Pancreas (tissue), 10 donors: ENCODE measurements around the gene KCTD5. TPM values are rescaled to one million over a fixed set of nuclear protein-coding genes. Genes with fewer than 3 reads are reported as not detected.
"Not testable (repeated sequence)": the region's sequence is repeated elsewhere in the genome, so short reads cannot be mapped to it uniquely, and the experiment has no call there.

ENCODE experiments used
- ATAC-seq, 4 donors: fragments of 200-7000 bp; cut with Tn5 transposase; one replicate each; pipeline versions ENCODE4 v1.8.0 to v1.9.1; 2020; ENCODE audit warnings: mild to moderate bottlenecking in 4 of 4, moderate library complexity in 4 of 4
- DNase-seq, 6 donors: peaks; one replicate each; pipeline ENCODE4 v3.0.0-alpha.2; 2020
- FAIRE-seq: peaks from 2 replicates; lab custom pipeline; 2012; peaks lifted over from hg19 to GRCh38; lab: Jason Lieb, UNC
- H3K27ac ChIP-seq, 4 donors: fragments of 200-600 bp; sonication (generic); 1 replicate in 3 of 4; 2 replicates in 1 of 4; pipeline versions ENCODE4 v1.5.0 to v1.8.0; 2020
- H3K27me3 ChIP-seq, 4 donors: fragments of 200-600 bp; one replicate each; pipeline ENCODE4 v1.8.0; 2021
- H3K36me3 ChIP-seq, 3 donors: fragments of 200-600 bp; sonication (generic) in 1 of 3; one replicate each; pipeline versions ENCODE4 v1.5.0 to v1.8.0; 2020 to 2021
- H3K4me1 ChIP-seq, 3 donors: fragments of 200-600 bp; one replicate each; pipeline ENCODE4 v1.8.0; 2021
- H3K4me3 ChIP-seq, 4 donors: fragments of 200-600 bp; sonication (generic) in 2 of 4; one replicate each; pipeline versions ENCODE4 v1.5.0 to v1.8.0; 2020 to 2021
- H3K9me3 ChIP-seq, 4 donors: fragments of 200-600 bp; one replicate each; pipeline ENCODE4 v1.8.0; 2021
- WGBS, 2 donors: extraction: QIAGEN DNeasy Blood & Tissue Kit; methylation state at CpG; one replicate each; pipeline ENCODE4 v1.1.7; 2013; 5-methylcytosine and 5-hydroxymethylcytosine counted together
- intact Hi-C, 3 donors: fragments of 100-400 bp; cut with DNase I; formaldehyde crosslinking; loops; one replicate each; pipeline versions ENCODE4 v1.11.1 to v1.14.2; 2022
- polyA plus RNA-seq, 2 donors: library from polyadenylated mRNA; stranded (reverse); fragments of 200-250 nt; gene quantifications; one replicate each; pipeline ENCODE4 v1.2.3, GENCODE V29; 2013
- total RNA-seq, 6 donors: library from RNA; stranded (reverse); fragmentation: NEBNext Ultra II Directional in 4 of 6; extraction: Animal tissue kit (Norgen Biotek cat#: 25700) in 4 of 6; gene quantifications; one replicate each; pipeline versions ENCODE4 v1.2.1 to v1.2.4, GENCODE V29; 2021 to 2023
- TF ChIP-seq, protein P1 (sequence below), 4 donors: fragments of 200-600 bp; sonication (generic) in 3 of 4; IDR thresholded peaks; one replicate each; pipeline versions ENCODE4 v1.5.0 to v1.8.0; 2021; ENCODE audit warnings: antibody characterized with exemption in 4 of 4
- donor health status: healthy with polysubstance abuse.
- donor health status: DM: no; HTN: no; CAD: no; lungs with moderate emphysema.
- donor health status: DM: no; HTN: no; CAD: no.
- donor health status: control.
- donor health status: control.
- donor health status: Bipolar disorder and iron deficiency.
- donor health status: DM: yes; HTN: yes; CAD: no.
- donor health status: DM: no; HTN: no; CAD: no.
- donor health status: DM: no; HTN: no; CAD: no.
- donor health status: DM: yes; HTN: yes; CAD: no.

The KCTD5 gene, protein sequence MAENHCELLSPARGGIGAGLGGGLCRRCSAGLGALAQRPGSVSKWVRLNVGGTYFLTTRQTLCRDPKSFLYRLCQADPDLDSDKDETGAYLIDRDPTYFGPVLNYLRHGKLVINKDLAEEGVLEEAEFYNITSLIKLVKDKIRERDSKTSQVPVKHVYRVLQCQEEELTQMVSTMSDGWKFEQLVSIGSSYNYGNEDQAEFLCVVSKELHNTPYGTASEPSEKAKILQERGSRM
- total RNA-seq (1 to 10 TPM; 4.5 to 8.9 (median 6.7) TPM), polyA plus RNA-seq (1 to 10 TPM; 6.3 to 7.7 TPM)

DNA sequence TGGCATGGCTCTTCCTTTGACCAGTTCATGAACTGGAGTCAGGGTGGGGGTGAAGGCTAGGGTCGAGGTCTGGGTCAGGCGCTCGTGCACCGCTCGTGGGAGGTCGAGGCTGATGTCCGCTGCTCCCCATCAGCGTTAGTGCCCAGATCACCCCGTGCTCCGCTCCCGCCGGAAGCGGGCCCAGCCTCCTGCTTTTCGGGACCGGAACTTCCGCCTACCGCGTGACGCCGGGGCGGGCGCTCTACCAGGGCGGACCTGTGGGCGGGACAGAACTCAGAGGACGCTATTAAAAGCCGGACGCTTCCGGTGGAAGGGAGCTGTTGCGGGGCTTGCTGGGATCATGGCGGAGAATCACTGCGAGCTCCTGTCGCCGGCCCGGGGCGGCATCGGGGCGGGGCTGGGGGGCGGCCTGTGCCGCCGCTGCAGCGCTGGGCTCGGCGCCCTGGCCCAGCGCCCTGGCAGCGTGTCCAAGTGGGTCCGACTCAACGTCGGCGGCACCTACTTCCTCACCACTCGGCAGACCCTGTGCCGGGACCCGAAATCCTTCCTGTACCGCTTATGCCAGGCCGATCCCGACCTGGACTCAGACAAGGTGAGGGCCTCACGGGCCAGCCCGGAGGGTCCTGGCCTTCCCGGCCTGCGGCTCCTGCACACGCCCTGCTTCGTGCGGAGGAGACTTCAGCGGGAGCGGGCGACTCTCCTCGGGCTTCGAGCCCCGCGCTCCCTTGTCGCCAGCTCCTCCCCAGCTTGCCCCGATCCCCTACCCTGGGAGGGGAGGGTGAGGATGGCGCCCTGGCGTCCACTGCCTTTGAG lies at the start of gene KCTD5:
TSS of gene KCTD5 (plus strand) at position 315 of the 813 bp plus-strand sequence. CDS start at position 341, 26 bp downstream.
- Histone ChIP-seq H3K27me3 (no peaks in the 10 kb centered on the region), H3K27ac (peak within 1 kb of the TSS; percentile 56 to 70 (median 60)), H3K9me3 (no peaks in the 10 kb centered on the region), H3K4me3 (peak within 1 kb of the TSS; percentile 90 to 100 (median 95)), H3K4me1 (peaks cover 0 to 9% (median 7%) of the 10 kb centered on the region in 3 donors), H3K36me3 (no peaks in the 10 kb centered on the region)
- 0 to 1% methylated on average over 61 to 73 of the region's 73 CpGs for WGBS, 2 donors
- peak; percentile 97 to 99 (median 98) for ATAC-seq
- intact Hi-C loops: no loop called here
- TF ChIP-seq, protein P1, sequence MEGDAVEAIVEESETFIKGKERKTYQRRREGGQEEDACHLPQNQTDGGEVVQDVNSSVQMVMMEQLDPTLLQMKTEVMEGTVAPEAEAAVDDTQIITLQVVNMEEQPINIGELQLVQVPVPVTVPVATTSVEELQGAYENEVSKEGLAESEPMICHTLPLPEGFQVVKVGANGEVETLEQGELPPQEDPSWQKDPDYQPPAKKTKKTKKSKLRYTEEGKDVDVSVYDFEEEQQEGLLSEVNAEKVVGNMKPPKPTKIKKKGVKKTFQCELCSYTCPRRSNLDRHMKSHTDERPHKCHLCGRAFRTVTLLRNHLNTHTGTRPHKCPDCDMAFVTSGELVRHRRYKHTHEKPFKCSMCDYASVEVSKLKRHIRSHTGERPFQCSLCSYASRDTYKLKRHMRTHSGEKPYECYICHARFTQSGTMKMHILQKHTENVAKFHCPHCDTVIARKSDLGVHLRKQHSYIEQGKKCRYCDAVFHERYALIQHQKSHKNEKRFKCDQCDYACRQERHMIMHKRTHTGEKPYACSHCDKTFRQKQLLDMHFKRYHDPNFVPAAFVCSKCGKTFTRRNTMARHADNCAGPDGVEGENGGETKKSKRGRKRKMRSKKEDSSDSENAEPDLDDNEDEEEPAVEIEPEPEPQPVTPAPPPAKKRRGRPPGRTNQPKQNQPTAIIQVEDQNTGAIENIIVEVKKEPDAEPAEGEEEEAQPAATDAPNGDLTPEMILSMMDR (IDR thresholded peaks at IDR 0.05): no peak
- FAIRE-seq: no peak
- peak; percentile 94 to 98 (median 96) for DNase-seq

DNA sequence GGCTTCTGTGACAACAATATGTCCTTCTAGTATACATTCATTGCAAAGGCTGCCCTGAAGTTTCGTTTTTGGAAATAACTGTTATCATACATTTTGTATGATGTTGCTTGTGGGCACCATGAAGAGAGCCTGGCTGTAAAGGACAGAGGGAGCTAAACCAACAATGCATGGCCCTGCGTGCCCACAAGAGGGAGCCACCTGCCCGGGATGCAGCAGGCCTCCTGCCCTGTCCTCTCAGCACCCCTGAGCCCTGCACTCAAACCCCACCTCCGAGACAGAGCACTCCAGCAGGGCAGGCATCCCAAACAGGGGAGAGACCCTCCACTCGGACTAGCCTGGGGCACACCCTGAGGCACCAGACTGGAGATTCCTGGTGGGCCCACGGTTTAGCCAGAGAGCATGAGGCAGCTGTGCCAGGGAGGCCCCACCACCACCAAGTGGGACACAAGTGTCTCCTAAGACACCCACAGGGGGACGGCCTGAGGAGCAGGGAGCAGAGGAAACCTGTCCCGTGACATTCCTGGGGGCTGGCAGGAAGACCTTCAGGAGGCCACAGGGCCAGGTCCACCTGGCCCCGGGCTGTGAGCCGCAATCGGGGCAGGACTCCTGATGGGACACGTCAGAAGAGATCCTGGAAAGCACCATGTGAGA lies 43.1 kb upstream of the KCTD5 start:
- intact Hi-C loops, H3K4me3 ChIP-seq, H3K27ac ChIP-seq, H3K36me3 ChIP-seq, H3K4me1 ChIP-seq, FAIRE-seq, H3K27me3 ChIP-seq, H3K9me3 ChIP-seq: not testable (repeated sequence)
- peak in 3 of 6 donors; percentile 55 to 66 (median 61) for DNase-seq
- WGBS, 2 donors: 0% methylated on average over 1 of the region's 12 CpGs
- TF ChIP-seq, protein P1 (IDR thresholded peaks at IDR 0.05): peak in 1 of 4 donors; percentile 16
- ATAC-seq: peak; percentile 66 to 93 (median 88)

DNA sequence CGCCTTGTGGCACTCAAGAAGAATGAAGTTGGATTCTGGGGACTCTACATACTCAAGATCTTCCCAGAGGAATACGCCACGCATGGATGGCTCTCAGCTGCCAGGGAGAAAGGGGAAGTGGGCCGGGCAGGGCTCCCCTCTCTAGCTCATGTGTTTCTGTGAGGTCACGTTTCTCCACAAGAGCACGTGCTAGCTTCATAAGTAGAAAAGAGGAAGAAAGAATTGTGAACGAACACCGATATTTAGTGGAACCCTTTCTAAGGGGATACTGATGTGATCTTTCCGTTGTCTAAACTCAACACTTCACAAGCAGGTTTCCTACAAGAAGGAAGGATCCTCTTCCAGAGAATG lies 42.6 kb upstream of the KCTD5 start:
- 80 to 85% methylated on average over 6 to 7 of the region's 9 CpGs for WGBS, 2 donors
- H3K27me3 ChIP-seq, DNase-seq, H3K9me3 ChIP-seq, H3K4me3 ChIP-seq, H3K36me3 ChIP-seq, FAIRE-seq, intact Hi-C loops, H3K27ac ChIP-seq, H3K4me1 ChIP-seq: not testable (repeated sequence)
- ATAC-seq: peak in 3 of 4 donors; percentile 5 to 67 (median 55)

DNA sequence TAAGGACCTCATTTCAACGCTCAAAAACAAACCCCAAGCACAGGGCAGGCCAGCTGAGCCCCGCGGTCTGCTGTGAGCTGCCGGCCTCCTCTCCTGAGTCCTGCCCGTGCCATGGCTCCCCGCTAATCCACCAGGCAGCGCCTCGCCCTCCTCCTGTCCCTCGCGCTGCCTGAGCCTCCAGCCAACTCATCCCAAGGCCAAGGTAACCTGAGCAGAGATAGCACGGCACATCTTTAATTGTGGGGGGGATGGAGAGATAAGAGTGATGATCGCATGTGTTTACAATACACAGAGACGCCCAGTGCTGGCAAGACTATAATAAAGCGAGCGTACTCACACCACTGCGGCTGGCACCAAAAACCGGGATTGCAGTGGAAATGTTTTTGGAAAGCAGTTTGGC lies 39.8 kb upstream of the KCTD5 start:
- ATAC-seq, H3K36me3 ChIP-seq, H3K4me1 ChIP-seq, H3K27ac ChIP-seq, DNase-seq, H3K9me3 ChIP-seq, H3K4me3 ChIP-seq, FAIRE-seq, H3K27me3 ChIP-seq, intact Hi-C loops: not testable (repeated sequence)
- WGBS, 2 donors: 90 to 96% methylated on average over 4 to 5 of the region's 17 CpGs

DNA sequence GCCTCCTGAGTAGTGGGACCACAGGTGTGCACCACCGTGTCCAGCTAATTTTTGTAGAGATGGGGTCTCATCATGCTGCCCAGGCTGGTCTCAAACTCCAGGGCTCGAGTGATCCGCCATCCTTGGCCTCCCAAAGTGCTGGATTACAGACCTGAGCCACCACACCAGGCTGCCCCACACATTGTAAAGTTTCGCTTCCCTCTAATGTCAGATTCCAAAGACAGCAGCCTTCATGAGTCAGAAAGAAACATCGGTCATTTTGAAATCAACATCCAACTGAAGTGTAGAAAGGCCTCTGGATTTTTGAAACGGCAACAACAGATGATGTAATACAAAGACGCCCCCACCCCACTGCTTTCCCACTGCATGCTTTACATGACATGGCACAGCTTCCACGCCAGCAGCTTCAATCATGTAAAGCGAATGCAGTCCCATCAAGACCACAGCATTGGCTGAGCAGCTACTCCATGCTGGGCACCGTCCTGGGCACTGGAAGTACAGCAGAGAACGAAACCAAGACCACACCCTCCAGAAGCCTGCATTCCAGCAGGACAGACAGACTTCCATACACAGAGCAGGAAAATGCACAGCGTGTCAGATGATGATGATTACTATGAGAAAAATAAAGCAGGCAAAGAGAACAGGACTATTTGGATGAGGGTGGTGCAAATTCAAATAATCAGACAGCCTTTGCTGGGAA lies 37.4 kb upstream of the KCTD5 start:
- H3K27me3 ChIP-seq, H3K4me3 ChIP-seq, H3K36me3 ChIP-seq, DNase-seq, FAIRE-seq, H3K9me3 ChIP-seq, H3K27ac ChIP-seq, H3K4me1 ChIP-seq, intact Hi-C loops: not testable (repeated sequence)
- ATAC-seq: peak in 2 of 4 donors; percentile 46 to 56
- no CpG with 5 or more reads among the region's 12 CpGs for WGBS, 2 donors

DNA sequence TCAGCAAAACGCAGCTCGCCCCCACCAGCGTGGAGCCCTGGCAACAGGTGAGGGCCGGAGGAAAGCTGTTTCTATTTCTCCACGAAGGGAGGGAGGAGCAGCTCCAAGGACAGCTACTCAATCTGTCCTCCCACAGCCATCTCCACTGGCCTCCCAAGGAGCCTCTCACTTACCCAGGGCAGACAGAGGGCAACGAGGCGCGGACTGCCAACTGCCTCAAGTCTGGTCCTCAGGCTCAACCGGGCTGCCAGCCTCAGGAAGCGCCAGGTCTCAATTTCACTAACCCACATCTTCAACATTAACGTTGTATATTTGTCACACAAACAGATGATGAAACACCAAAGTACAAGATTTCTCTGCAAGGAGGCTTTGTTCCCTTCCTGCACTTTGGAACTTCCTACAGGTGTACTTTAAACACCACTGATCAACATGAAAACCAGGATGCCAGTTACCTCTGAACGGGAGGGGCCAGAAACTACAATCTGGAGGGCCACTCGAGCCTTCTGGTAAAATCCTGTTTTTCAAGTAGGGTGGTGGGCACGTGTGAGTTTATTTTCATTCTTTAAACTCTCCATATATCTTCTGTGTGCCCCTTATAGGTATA lies 31.0 kb upstream of the KCTD5 start:
- DNase-seq, FAIRE-seq, H3K27me3 ChIP-seq, H3K4me3 ChIP-seq, H3K4me1 ChIP-seq, H3K36me3 ChIP-seq, intact Hi-C loops, H3K9me3 ChIP-seq, H3K27ac ChIP-seq: not testable (repeated sequence)
- ATAC-seq: peak in 1 of 4 donors; percentile 31
- whole genome bisulfite sequencing, 2 donors: no CpG with 5 or more reads among the region's 14 CpGs

DNA sequence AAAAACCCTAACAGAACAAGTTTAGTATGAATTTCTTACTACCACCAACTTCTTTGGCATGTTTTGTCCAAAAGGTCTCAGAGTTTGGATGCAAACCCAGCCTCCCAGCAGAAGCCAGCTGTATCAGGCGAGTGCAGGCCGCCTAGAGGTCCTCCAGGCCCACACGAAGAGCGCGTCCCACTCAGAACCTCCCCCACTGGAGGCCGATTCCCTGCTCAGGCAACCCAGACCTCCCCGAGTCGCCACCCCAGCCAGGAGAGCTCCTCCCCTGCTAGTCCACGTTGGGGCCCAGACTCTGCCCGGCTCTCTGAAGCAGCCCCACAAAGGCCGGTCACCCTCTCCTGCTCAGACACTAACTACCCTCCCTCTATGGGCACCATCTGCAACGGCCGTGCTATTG lies 28.4 kb upstream of the KCTD5 start:
- H3K27ac ChIP-seq, intact Hi-C loops, H3K4me3 ChIP-seq, ATAC-seq, H3K9me3 ChIP-seq, FAIRE-seq, H3K4me1 ChIP-seq, DNase-seq, H3K36me3 ChIP-seq, H3K27me3 ChIP-seq: not testable (repeated sequence)
- WGBS, 2 donors: no CpG with 5 or more reads among the region's 13 CpGs

DNA sequence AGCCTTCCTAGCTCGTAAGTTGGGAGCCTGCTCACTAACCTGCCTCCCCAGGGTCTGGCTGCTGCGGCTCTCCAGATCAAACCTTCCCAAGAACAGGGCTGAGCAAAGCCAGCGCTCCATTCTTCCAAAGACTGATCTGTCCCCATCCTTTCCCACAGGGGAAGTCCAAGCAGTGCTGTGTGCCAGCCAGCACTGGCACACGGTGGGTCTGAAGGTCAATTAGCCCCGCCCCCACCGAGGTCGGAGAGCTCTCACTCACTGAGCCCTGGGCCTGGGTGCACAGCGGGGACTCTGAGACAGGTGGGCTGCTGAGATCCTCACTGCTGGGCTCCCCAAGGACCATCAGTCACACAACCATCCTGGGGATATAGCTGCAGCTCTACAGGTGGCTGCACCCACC lies 27.4 kb upstream of the KCTD5 start:
- 33 to 34% methylated on average over 1 to 2 of the region's 8 CpGs for WGBS, 2 donors

More for the DNA sequence above, 27.4 kb upstream of the KCTD5 start:
- FAIRE-seq, H3K4me3 ChIP-seq, H3K4me1 ChIP-seq, H3K27ac ChIP-seq, H3K27me3 ChIP-seq, intact Hi-C loops, H3K9me3 ChIP-seq, H3K36me3 ChIP-seq: not testable (repeated sequence)
- ATAC-seq: peak; percentile 32 to 78 (median 55)
- peak in 1 of 6 donors; percentile 5 for DNase-seq
